Neural progenitor cell (in vitro differentiated cells): ENCODE results near the gene ZXDC.

Experiments
- EZH2phosphoT487 ChIP-seq: fragments of 200-600 bp; sonication (generic); IDR thresholded peaks from 2 replicates; pipeline ENCODE4 v1.6.1; 2017; ENCODE audit warnings: antibody characterized with exemption
- TF ChIP-seq, protein P1 (sequence below): fragments of 200-600 bp; sonication (generic); IDR thresholded peaks from 2 replicates; pipeline ENCODE4 v1.5.1; 2017; ENCODE audit warnings: antibody characterized with exemption, mild to moderate bottlenecking

DNA sequence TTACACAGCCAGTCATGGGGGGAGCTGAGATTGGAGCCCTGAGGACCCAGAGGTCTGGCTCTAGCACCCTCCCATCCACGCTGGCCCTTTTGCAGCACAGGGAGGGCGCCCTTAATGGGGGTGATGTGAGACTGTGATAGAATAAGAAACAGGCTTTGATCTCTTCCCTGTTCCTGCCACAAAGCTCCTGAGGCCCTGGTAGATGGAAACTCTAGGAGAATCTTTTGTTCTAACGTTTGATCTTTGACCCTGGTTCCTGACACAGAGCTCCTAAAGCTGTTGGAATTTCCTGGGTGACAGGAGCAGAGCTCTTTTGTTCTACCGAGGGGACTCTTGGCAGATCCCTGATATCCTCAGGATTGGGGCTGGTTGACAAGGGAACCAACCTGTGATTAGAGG, 43.1 kb upstream of the ZXDC start:
- TF ChIP-seq, protein P1, sequence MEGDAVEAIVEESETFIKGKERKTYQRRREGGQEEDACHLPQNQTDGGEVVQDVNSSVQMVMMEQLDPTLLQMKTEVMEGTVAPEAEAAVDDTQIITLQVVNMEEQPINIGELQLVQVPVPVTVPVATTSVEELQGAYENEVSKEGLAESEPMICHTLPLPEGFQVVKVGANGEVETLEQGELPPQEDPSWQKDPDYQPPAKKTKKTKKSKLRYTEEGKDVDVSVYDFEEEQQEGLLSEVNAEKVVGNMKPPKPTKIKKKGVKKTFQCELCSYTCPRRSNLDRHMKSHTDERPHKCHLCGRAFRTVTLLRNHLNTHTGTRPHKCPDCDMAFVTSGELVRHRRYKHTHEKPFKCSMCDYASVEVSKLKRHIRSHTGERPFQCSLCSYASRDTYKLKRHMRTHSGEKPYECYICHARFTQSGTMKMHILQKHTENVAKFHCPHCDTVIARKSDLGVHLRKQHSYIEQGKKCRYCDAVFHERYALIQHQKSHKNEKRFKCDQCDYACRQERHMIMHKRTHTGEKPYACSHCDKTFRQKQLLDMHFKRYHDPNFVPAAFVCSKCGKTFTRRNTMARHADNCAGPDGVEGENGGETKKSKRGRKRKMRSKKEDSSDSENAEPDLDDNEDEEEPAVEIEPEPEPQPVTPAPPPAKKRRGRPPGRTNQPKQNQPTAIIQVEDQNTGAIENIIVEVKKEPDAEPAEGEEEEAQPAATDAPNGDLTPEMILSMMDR = no peak
- TF ChIP-seq EZH2phosphoT487 = no peak
